ENCODE results near the gene DTYMK. TPM values are rescaled to one million over a fixed set of nuclear protein-coding genes. Genes with fewer than 3 reads are reported as not detected.
A peak's percentile ranks its signal among the peaks of the same experiment; 100 is the strongest.

DTYMK gene
- total RNA-seq, 1 donor from 2014 or later: 26.1 TPM

GRCh38 chr2:241640165-241640795, 46.3 kb downstream of the DTYMK start:
- Mint-ChIP-seq H3K27me3 (ENCODE audit: low read depth, unreplicated experiment) (no peaks in the 10 kb centered on the region), H3K36me3 (ENCODE audit: low read depth, unreplicated experiment) (peaks cover 19% of the 10 kb centered on the region), H3K9me3 (ENCODE audit: unreplicated experiment) (no peaks in the 10 kb centered on the region), H3K4me1 (ENCODE audit: low read depth, unreplicated experiment) (peaks cover 35% of the 10 kb centered on the region), H3K27ac (ENCODE audit: unreplicated experiment) (no peak overlapping the region), H3K4me3 (ENCODE audit: unreplicated experiment) (no peak overlapping the region)
- TF ChIP-seq EZH2 (IDR thresholded peaks at IDR 0.05; ENCODE audit: insufficient read depth, low read length): no peak
- no peak for TF ChIP-seq CTCF (IDR thresholded peaks at IDR 0.05; ENCODE audit: insufficient read depth, low read depth, low read length)
- Histone ChIP-seq H3K9ac (ENCODE audit: low read length) (no peak overlapping the region), H2AFZ (ENCODE audit: low read depth, low read length) (no peak overlapping the region), H3K4me1 (ENCODE audit: insufficient read depth, low read length) (peaks cover 8% of the 10 kb centered on the region), H3K9me3 (ENCODE audit: insufficient read depth, low read depth, low read length) (no peaks in the 10 kb centered on the region), H3K79me2 (ENCODE audit: insufficient read depth, low read length) (peaks cover 90% of the 10 kb centered on the region), H3K36me3 (ENCODE audit: insufficient read depth, low read length) (no peaks in the 10 kb centered on the region), H3K4me2 (ENCODE audit: low read length) (no peak overlapping the region), H3K27ac (ENCODE audit: low read depth, low read length) (no peak overlapping the region), H3K27me3 (ENCODE audit: insufficient read depth, low read length) (no peaks in the 10 kb centered on the region), H3K4me3 (ENCODE audit: insufficient read depth, low read depth, low read length) (no peak overlapping the region), H4K20me1 (ENCODE audit: insufficient read depth, low read length) (peaks cover 71% of the 10 kb centered on the region)
- DNase-seq (ENCODE audit: low read depth) (no peak), FAIRE-seq (no peak)

- Mint-ChIP-seq H3K4me3 (ENCODE audit: unreplicated experiment) (peak overlapping the region; percentile 78), H3K4me1 (ENCODE audit: low read depth, unreplicated experiment) (peaks cover 36% of the 10 kb centered on the region), H3K36me3 (ENCODE audit: low read depth, unreplicated experiment) (peaks cover 20% of the 10 kb centered on the region), H3K27ac (ENCODE audit: unreplicated experiment) (peak overlapping the region; percentile 53), H3K27me3 (ENCODE audit: low read depth, unreplicated experiment) (no peaks in the 10 kb centered on the region), H3K9me3 (ENCODE audit: unreplicated experiment) (no peaks in the 10 kb centered on the region)
- Histone ChIP-seq H3K36me3 (ENCODE audit: insufficient read depth, low read length) (no peaks in the 10 kb centered on the region), H3K9me3 (ENCODE audit: insufficient read depth, low read depth, low read length) (no peaks in the 10 kb centered on the region), H3K4me2 (ENCODE audit: low read length) (peak overlapping the region; percentile 87), H3K4me3 (ENCODE audit: insufficient read depth, low read depth, low read length) (no peak overlapping the region), H3K27ac (ENCODE audit: low read depth, low read length) (no peak overlapping the region), H2AFZ (ENCODE audit: low read depth, low read length) (no peak overlapping the region), H3K79me2 (ENCODE audit: insufficient read depth, low read length) (peaks cover 90% of the 10 kb centered on the region), H4K20me1 (ENCODE audit: insufficient read depth, low read length) (peaks cover 72% of the 10 kb centered on the region), H3K27me3 (ENCODE audit: insufficient read depth, low read length) (no peaks in the 10 kb centered on the region), H3K9ac (ENCODE audit: low read length) (no peak overlapping the region), H3K4me1 (ENCODE audit: insufficient read depth, low read length) (peaks cover 8% of the 10 kb centered on the region)
- TF ChIP-seq EZH2 (IDR thresholded peaks at IDR 0.05; ENCODE audit: insufficient read depth, low read length) (no peak), CTCF (IDR thresholded peaks at IDR 0.05; ENCODE audit: insufficient read depth, low read depth, low read length) (no peak)
- FAIRE-seq (no peak), DNase-seq (ENCODE audit: low read depth) (no peak)
Measured at GRCh38 chr2:241639385-241639784, 47.2 kb downstream of the DTYMK start.

DNA sequence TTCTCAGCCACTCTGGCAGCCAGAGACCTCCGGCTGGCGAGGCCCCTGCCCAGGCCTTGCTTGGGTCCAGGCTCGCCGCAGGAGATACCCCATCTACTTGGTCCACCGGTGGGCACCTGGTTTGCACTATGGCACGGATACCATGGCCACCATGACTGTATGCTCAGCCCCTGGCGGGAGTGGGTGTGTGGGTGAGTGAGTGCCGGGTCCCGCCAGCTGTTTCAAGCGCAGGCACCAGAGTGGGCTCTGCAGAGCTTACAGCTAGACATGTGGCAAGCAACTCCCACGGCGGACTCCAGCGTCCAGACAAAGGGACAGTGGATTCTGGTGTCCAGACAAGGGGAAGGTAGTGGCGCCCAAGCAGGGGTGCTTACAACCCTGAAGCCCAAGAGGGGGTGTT, 47.7 kb downstream of the DTYMK start:
- TF ChIP-seq EZH2 (IDR thresholded peaks at IDR 0.05; ENCODE audit: insufficient read depth, low read length): no peak
- H3K27ac ChIP-seq (ENCODE audit: low read depth, low read length): no peak overlapping the region
- H3K27me3 ChIP-seq (ENCODE audit: insufficient read depth, low read length): no peaks in the 10 kb centered on the region
- FAIRE-seq: no peak
- no peaks in the 10 kb centered on the region for H3K9me3 Mint-ChIP-seq (ENCODE audit: unreplicated experiment)
- peak overlapping the region; percentile 89 for H3K27ac Mint-ChIP-seq (ENCODE audit: unreplicated experiment)
- peaks cover 8% of the 10 kb centered on the region for H3K4me1 ChIP-seq (ENCODE audit: insufficient read depth, low read length)
- H3K4me3 Mint-ChIP-seq (ENCODE audit: unreplicated experiment): peak overlapping the region; percentile 97
- no peak overlapping the region for H3K9ac ChIP-seq (ENCODE audit: low read length)
- H3K36me3 Mint-ChIP-seq (ENCODE audit: low read depth, unreplicated experiment): peaks cover 19% of the 10 kb centered on the region
- no peak overlapping the region for H3K4me3 ChIP-seq (ENCODE audit: insufficient read depth, low read depth, low read length)
- peak overlapping the region; percentile 87 for H3K4me2 ChIP-seq (ENCODE audit: low read length)
- peaks cover 36% of the 10 kb centered on the region for H3K4me1 Mint-ChIP-seq (ENCODE audit: low read depth, unreplicated experiment)
- DNase-seq (ENCODE audit: low read depth): no peak
- H3K79me2 ChIP-seq (ENCODE audit: insufficient read depth, low read length): peaks cover 90% of the 10 kb centered on the region
- no peaks in the 10 kb centered on the region for H3K9me3 ChIP-seq (ENCODE audit: insufficient read depth, low read depth, low read length)
- peaks cover 72% of the 10 kb centered on the region for H4K20me1 ChIP-seq (ENCODE audit: insufficient read depth, low read length)
- no peak overlapping the region for H2AFZ ChIP-seq (ENCODE audit: low read depth, low read length)
- H3K27me3 Mint-ChIP-seq (ENCODE audit: low read depth, unreplicated experiment): no peaks in the 10 kb centered on the region
- no peaks in the 10 kb centered on the region for H3K36me3 ChIP-seq (ENCODE audit: insufficient read depth, low read length)
